Measurements from ENCODE around the gene CILP2. TPM values are rescaled to one million over a fixed set of nuclear protein-coding genes. Genes with fewer than 3 reads are reported as not detected.
A peak's percentile ranks its signal among the peaks of the same experiment; 100 is the strongest.

Gene CILP2
- total and polyA plus RNA-seq, 2 of the 8 experiments (the other 6 are each of a cell fraction or from before 2014, with no cell fraction given), result 4.4 to 5.8 TPM

GRCh38 chr19:19531951-19532805, 5.9 kb upstream of the CILP2 start:
- FAIRE-seq, result no peak
- Histone ChIP-seq H2BK12ac (ENCODE audit: low read depth, low read length) (no peak overlapping the region; the same call in 1 of the 2 replicates), H4K5ac (ENCODE audit: insufficient read length, low read depth, low read length) (peak overlapping the region; percentile 15), H3K4me3 (ENCODE audit: extremely low read depth in 1 of 4, insufficient read depth in 2 of 4, low read depth in 3 of 4, low read length in 4 of 4) (no peak overlapping the region), H3K36me3 (ENCODE audit: control insufficient read depth in 2 of 4, insufficient read depth in 4 of 4, low read length in 3 of 4) (peaks cover 0 to 17% (median 9%) of the 10 kb centered on the region in 4 experiments; a peak in 6 of 8 replicates), H2BK5ac (ENCODE audit: low read depth, low read length) (no peak overlapping the region), H3K4me2 (ENCODE audit: insufficient read depth in 1 of 2, low read depth in 2 of 2, low read length in 2 of 2) (0 out of 4 replicates have a peak overlapping the region, but pooled peaks of 1 of the 2 experiments have one; percentile 35), H3K4me1 (replicated peaks in 1 of 4; ENCODE audit: control insufficient read depth in 3 of 4, insufficient read depth in 4 of 4, low read length in 3 of 4) (peaks cover 0 to 3% (median 3%) of the 10 kb centered on the region in 4 experiments; a peak in 3 of 7 replicates), H2BK20ac (ENCODE audit: low read length) (no peak overlapping the region), H3K79me1 (ENCODE audit: low read depth, low read length) (no peaks in the 10 kb centered on the region), H2BK15ac (ENCODE audit: low read length) (no peak overlapping the region), H3K27me3 (replicated peaks in 1 of 4; ENCODE audit: control insufficient read depth in 3 of 4, extremely low read depth in 1 of 4, insufficient read depth in 3 of 4, low read length in 3 of 4) (no peaks in the 10 kb centered on the region; a peak in 1 of 7 replicates), H2AK5ac (ENCODE audit: low read depth, low read length) (no peak overlapping the region), H3K9me3 (ENCODE audit: insufficient read depth in 2 of 2, low read depth in 1 of 2, low read length in 1 of 2) (no peaks in the 10 kb centered on the region), H2BK120ac (replicated peaks; ENCODE audit: low read depth, low read length) (no peak overlapping the region), H2AFZ (ENCODE audit: low read length) (no peak overlapping the region), H4K8ac (ENCODE audit: extremely low read depth, insufficient read depth, low read length) (no peak overlapping the region), H3K23me2 (ENCODE audit: low read depth, low read length) (no peaks in the 10 kb centered on the region), H3K9ac (replicated peaks in 1 of 4; ENCODE audit: extremely low read depth in 1 of 4, low read depth in 3 of 4, low read length in 3 of 4) (no peak overlapping the region), H3K79me2 (ENCODE audit: control insufficient read depth in 1 of 2, insufficient read depth in 2 of 2, low read length in 2 of 2) (no peaks in the 10 kb centered on the region), H4K91ac (replicated peaks; ENCODE audit: insufficient read length, low read length) (no peak overlapping the region), H3K18ac (ENCODE audit: extremely low read depth, low read length) (no peak overlapping the region), H3K23ac (ENCODE audit: insufficient read length) (no peak overlapping the region), H4K20me1 (replicated peaks in 1 of 2; ENCODE audit: control insufficient read depth in 1 of 2, insufficient read depth in 2 of 2, low read length in 2 of 2) (peaks cover 3 to 22% of the 10 kb centered on the region in 2 experiments), H3K4ac (replicated peaks; ENCODE audit: insufficient read length, low read depth, low read length) (peak overlapping the region; percentile 35), H3K56ac (replicated peaks; ENCODE audit: insufficient read length, low read depth, low read length) (no peak overlapping the region), H3K14ac (ENCODE audit: insufficient read length) (no peak overlapping the region), H3K27ac (ENCODE audit: low read depth, low read length) (no peak overlapping the region)
- WGBS, 2 experiments (ENCODE audit: extremely low coverage in 1 of 2, insufficient coverage in 1 of 2, insufficient read length in 1 of 2, insufficient replicate concordance in 2 of 2, low coverage in 1 of 2, low lambda C conversion rate in 2 of 2, missing lambda C conversion rate in 1 of 2), result 39% methylated on average over 48 of the region's 48 CpGs; no CpG with 5 or more reads in 1 of the 2 experiments
- POLR2A ChIA-PET (ENCODE audit: partially characterized antibody), result interaction anchor here (0.7 to 3.5 kb wide), 19 partner anchors 8 to 112 kb away, joined by 3 to 17 read pairs (median 4); partner anchors contain the start of genes GMIP, LPAR2, NDUFA13 and TSSK6
- peak in 1 of 2 experiments; percentile 97 for DNase-seq (ENCODE audit: low read depth in 1 of 2, low spot score in 2 of 2)
- CTCF ChIA-PET (ENCODE audit: partially characterized antibody), result interaction anchor here (0.5 to 6.7 kb wide), 39 partner anchors 9 to 483 kb away, joined by 3 to 181 read pairs (median 4); partner anchors contain the start of genes GMIP, NDUFA13 and TSSK6
- TF ChIP-seq ZNF274 (IDR thresholded peaks at IDR 0.05; ENCODE audit: borderline replicate concordance, extremely low read depth, low read length) (no peak), SIN3A (conservative IDR thresholded peaks at IDR 0.05 in 1 of 2, IDR thresholded peaks at IDR 0.05 in 1 of 2; ENCODE audit: low read depth in 1 of 2, low read length in 2 of 2) (0 out of 4 replicates have a peak, but pooled peaks of 1 of the 2 experiments have one; percentile 37), RAD21 (IDR thresholded peaks at IDR 0.05 in 1 of 2, conservative IDR thresholded peaks at IDR 0.05 in 1 of 2; ENCODE audit: low read depth in 2 of 2, low read length in 2 of 2) (peak; percentile 89 to 95)
- TF ChIP-seq, protein P1, sequence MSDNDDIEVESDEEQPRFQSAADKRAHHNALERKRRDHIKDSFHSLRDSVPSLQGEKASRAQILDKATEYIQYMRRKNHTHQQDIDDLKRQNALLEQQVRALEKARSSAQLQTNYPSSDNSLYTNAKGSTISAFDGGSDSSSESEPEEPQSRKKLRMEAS (IDR thresholded peaks at IDR 0.05), result peak; percentile 69; the same call in 1 of the 2 replicates
- TF ChIP-seq, protein P2, sequence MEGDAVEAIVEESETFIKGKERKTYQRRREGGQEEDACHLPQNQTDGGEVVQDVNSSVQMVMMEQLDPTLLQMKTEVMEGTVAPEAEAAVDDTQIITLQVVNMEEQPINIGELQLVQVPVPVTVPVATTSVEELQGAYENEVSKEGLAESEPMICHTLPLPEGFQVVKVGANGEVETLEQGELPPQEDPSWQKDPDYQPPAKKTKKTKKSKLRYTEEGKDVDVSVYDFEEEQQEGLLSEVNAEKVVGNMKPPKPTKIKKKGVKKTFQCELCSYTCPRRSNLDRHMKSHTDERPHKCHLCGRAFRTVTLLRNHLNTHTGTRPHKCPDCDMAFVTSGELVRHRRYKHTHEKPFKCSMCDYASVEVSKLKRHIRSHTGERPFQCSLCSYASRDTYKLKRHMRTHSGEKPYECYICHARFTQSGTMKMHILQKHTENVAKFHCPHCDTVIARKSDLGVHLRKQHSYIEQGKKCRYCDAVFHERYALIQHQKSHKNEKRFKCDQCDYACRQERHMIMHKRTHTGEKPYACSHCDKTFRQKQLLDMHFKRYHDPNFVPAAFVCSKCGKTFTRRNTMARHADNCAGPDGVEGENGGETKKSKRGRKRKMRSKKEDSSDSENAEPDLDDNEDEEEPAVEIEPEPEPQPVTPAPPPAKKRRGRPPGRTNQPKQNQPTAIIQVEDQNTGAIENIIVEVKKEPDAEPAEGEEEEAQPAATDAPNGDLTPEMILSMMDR (IDR thresholded peaks at IDR 0.05; ENCODE audit: control extremely low read depth in 1 of 3, insufficient read depth in 1 of 3, low read depth in 1 of 3, low read length in 3 of 3), result peak; percentile 94 to 96 (median 96)

Measured in H1 (cell line).